ENCODE results near the gene NUDT15.
A peak's percentile ranks its signal among the peaks of the same experiment; 100 is the strongest.
"Not testable (repeated sequence)": the region's sequence is repeated elsewhere in the genome, so short reads cannot be mapped to it uniquely, and the experiment has no call there.

NUDT15 gene

GRCh38 chr13:48043789-48044503 is 6.4 kb downstream of the NUDT15 start:
- DNase-seq = no peak

- no peak for DNase-seq
These were observed 13.0 kb downstream of the NUDT15 start for GRCh38 chr13:48050550-48050949.

- DNase-seq = no peak
These were observed 17.1 kb downstream of the NUDT15 start for GRCh38 chr13:48054601-48055000.

- DNase-seq = no peak
These were observed 18.2 kb downstream of the NUDT15 start for GRCh38 chr13:48055712-48056111.

GRCh38 chr13:48058536-48058935 is 21.0 kb downstream of the NUDT15 start:
- not testable (repeated sequence) for DNase-seq

- DNase-seq = not testable (repeated sequence)
These were observed 22.4 kb downstream of the NUDT15 start for GRCh38 chr13:48059951-48060350.

GRCh38 chr13:48066310-48066989 is 28.9 kb downstream of the NUDT15 start:
- DNase-seq = peak; percentile 13

GRCh38 chr13:48068036-48068435 is 30.5 kb downstream of the NUDT15 start:
- no peak for DNase-seq

GRCh38 chr13:48068952-48069351 is 31.4 kb downstream of the NUDT15 start:
- no peak for DNase-seq

- DNase-seq = no peak
These were observed 32.0 kb downstream of the NUDT15 start for GRCh38 chr13:48069573-48069972.

GRCh38 chr13:48070942-48071341 is 33.4 kb downstream of the NUDT15 start:
- no peak for DNase-seq

GRCh38 chr13:48072304-48072703 is 34.8 kb downstream of the NUDT15 start:
- peak; percentile 7 for DNase-seq

- no peak for DNase-seq
These were observed 35.3 kb downstream of the NUDT15 start for GRCh38 chr13:48072787-48073186.

- no peak for DNase-seq
These were observed 36.5 kb downstream of the NUDT15 start for GRCh38 chr13:48074006-48074405.

- no peak for DNase-seq
These were observed 40.7 kb downstream of the NUDT15 start for GRCh38 chr13:48078251-48078656.

- DNase-seq = no peak
These were observed 44.2 kb downstream of the NUDT15 start for GRCh38 chr13:48081739-48082138.

GRCh38 chr13:48086272-48086671 is 48.7 kb downstream of the NUDT15 start:
- DNase-seq = no peak

GRCh38 chr13:48093588-48093987 is 56.1 kb downstream of the NUDT15 start:
- DNase-seq = no peak

- no peak for DNase-seq
These were observed 56.9 kb downstream of the NUDT15 start for GRCh38 chr13:48094404-48094780.

- DNase-seq = peak; percentile 91
These were observed 57.4 kb downstream of the NUDT15 start, which contains the start of gene MED4 for GRCh38 chr13:48094781-48095502. Gene MED4, minus strand, starts transcription at chr13:48095104. Its CDS starts 26 bp downstream, at chr13:48095078.

GRCh38 chr13:48096670-48097069 is 59.1 kb downstream of the NUDT15 start:
- no peak for DNase-seq

All from NCI-H345 (cell line).